ENCODE results near the gene PRKCZ. TPM values are rescaled to one million over a fixed set of nuclear protein-coding genes. Genes with fewer than 3 reads are reported as not detected.

The PRKCZ gene
- total RNA-seq, 1 experiment from 2014 or later, result 1.9 TPM

- no peaks in the 10 kb centered on the region for H3K27me3 ChIP-seq (replicated peaks; ENCODE audit: insufficient read depth, low read depth, low read length, poor library complexity)
- intact Hi-C loops (cut with micrococcal nuclease; ENCODE audit: unreplicated experiment), result no loop called here
- ChIA-PET CTCF (no interaction called here), POLR2A (ENCODE audit: low non-redundant PET) (no interaction called here)
- no peak for DNase-seq (ENCODE audit: low spot score)
- no peaks in the 10 kb centered on the region for H3K9me3 ChIP-seq (ENCODE audit: low read depth, low read length, poor library complexity, severe bottlenecking)
- H3K4me1 ChIP-seq (ENCODE audit: insufficient read depth, low read length, poor library complexity, severe bottlenecking), result peaks cover 26% of the 10 kb centered on the region
- H3K4me3 ChIP-seq (ENCODE audit: low read depth, low read length, poor library complexity, severe bottlenecking), result no peak overlapping the region
- H3K36me3 ChIP-seq (ENCODE audit: insufficient read depth, low read length, poor library complexity, severe bottlenecking), result no peaks in the 10 kb centered on the region
- TF ChIP-seq CTCF (conservative IDR thresholded peaks at IDR 0.05; ENCODE audit: low read depth, low read length) (no peak), EZH2 (IDR thresholded peaks at IDR 0.05; ENCODE audit: borderline replicate concordance, low read depth, low read length, poor library complexity, severe bottlenecking) (no peak)
- H3K27ac ChIP-seq (ENCODE audit: low read depth, low read length, poor library complexity, severe bottlenecking), result no peak overlapping the region
- BruUV-seq (replicated peaks), result no TSS peak
Measured at GRCh38 chr1:2215329-2215728, 165.1 kb downstream of the PRKCZ start.

DNA sequence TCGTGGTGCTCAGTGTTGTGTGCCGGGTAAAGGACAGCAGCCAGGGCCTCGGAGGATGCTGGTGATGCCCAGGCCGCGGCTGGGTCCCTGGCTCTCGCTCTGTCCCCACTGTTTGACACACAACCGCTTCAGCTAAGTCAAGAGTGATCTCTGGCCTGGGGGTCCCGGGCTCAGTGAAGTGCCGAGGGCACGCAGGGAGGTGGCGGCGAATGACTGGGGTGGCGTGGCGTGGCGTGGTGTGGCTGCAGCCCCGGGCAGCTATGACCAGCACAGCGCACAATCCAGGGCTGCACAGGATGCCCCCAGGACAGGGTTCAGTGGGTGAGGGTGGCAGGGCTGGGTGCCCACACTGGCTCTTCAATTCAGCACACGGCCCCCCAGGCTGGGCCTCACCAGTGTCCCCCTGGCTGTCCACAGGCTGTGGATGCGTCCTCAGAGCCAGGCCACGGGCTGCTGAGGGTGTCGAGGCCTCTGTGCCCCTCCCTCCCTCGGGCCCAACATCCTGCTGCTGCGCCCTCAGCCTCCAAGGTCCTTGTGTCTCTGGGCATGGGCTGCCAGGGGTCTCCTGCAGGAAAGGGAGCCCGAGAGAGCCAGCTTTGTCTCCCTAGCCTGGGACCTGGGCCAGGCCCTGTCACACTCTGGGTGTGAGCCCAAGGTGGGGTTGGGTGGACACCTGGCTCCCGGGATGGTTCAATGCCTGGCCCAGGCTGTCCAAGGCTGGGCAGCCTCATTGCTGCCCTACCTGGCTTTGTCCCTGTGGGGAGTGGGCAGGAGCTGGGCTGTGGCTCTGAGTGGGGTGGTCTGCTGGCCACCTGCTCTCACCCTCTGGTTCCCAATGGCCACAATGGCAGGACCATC is 165.9 kb downstream of the PRKCZ start:
- H3K9me3 ChIP-seq (ENCODE audit: low read depth, low read length, poor library complexity, severe bottlenecking), result no peaks in the 10 kb centered on the region
- POLR2A ChIA-PET (ENCODE audit: low non-redundant PET), result no interaction called here
- H3K4me3 ChIP-seq (ENCODE audit: low read depth, low read length, poor library complexity, severe bottlenecking), result no peak overlapping the region
- intact Hi-C loops (cut with micrococcal nuclease; ENCODE audit: unreplicated experiment), result no loop called here
- TF ChIP-seq EZH2 (IDR thresholded peaks at IDR 0.05; ENCODE audit: borderline replicate concordance, low read depth, low read length, poor library complexity, severe bottlenecking) (no peak), CTCF (conservative IDR thresholded peaks at IDR 0.05; ENCODE audit: low read depth, low read length) (no peak)
- H3K27me3 ChIP-seq (replicated peaks; ENCODE audit: insufficient read depth, low read depth, low read length, poor library complexity), result no peaks in the 10 kb centered on the region
- no peak overlapping the region for H3K27ac ChIP-seq (ENCODE audit: low read depth, low read length, poor library complexity, severe bottlenecking)
- BruUV-seq (replicated peaks), result no TSS peak
- peaks cover 26% of the 10 kb centered on the region for H3K4me1 ChIP-seq (ENCODE audit: insufficient read depth, low read length, poor library complexity, severe bottlenecking)
- no peaks in the 10 kb centered on the region for H3K36me3 ChIP-seq (ENCODE audit: insufficient read depth, low read length, poor library complexity, severe bottlenecking)
- no peak for DNase-seq (ENCODE audit: low spot score)
- CTCF ChIA-PET, result no interaction called here

DNA sequence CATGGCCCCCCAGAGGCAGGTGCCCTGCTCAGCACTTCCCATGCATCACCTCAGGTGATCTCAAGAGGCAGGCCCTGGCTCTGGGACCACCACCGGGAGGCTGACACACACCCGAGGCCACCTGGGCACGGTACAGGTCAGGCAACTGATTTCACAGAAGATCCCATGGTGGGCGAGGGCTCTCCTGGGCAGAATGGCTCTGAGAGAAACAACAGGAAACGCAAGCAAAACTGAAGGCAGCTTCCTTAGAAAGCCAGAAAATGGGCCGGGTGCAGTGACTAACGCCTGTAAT is 166.5 kb downstream of the PRKCZ start:
- DNase-seq (ENCODE audit: low spot score), result no peak

More for the DNA sequence above, 166.5 kb downstream of the PRKCZ start:
- Histone ChIP-seq H3K36me3 (ENCODE audit: insufficient read depth, low read length, poor library complexity, severe bottlenecking) (no peaks in the 10 kb centered on the region), H3K27ac (ENCODE audit: low read depth, low read length, poor library complexity, severe bottlenecking) (no peak overlapping the region), H3K9me3 (ENCODE audit: low read depth, low read length, poor library complexity, severe bottlenecking) (no peaks in the 10 kb centered on the region), H3K4me1 (ENCODE audit: insufficient read depth, low read length, poor library complexity, severe bottlenecking) (peaks cover 26% of the 10 kb centered on the region), H3K4me3 (ENCODE audit: low read depth, low read length, poor library complexity, severe bottlenecking) (no peak overlapping the region), H3K27me3 (replicated peaks; ENCODE audit: insufficient read depth, low read depth, low read length, poor library complexity) (no peaks in the 10 kb centered on the region)
- no TSS peak for BruUV-seq (replicated peaks)
- CTCF ChIA-PET, result no interaction called here
- intact Hi-C loops (cut with micrococcal nuclease; ENCODE audit: unreplicated experiment), result no loop called here
- POLR2A ChIA-PET (ENCODE audit: low non-redundant PET), result no interaction called here
- TF ChIP-seq CTCF (conservative IDR thresholded peaks at IDR 0.05; ENCODE audit: low read depth, low read length) (no peak), EZH2 (IDR thresholded peaks at IDR 0.05; ENCODE audit: borderline replicate concordance, low read depth, low read length, poor library complexity, severe bottlenecking) (no peak)
